GM23338 (cell line): ENCODE results near the gene PGM2. TPM values are rescaled to one million over a fixed set of nuclear protein-coding genes. Genes with fewer than 3 reads are reported as not detected.

Source experiments
- ATAC-seq: fragments of 200-7000 bp; cut with Tn5 transposase; 3 replicates; pipeline ENCODE4 v1.9.1; 2020
- DNase-seq: peaks from one replicate; pipeline ENCODE4 v3.0.0-alpha.2; 2015; ENCODE audit warnings: low spot score
- H2AFZ ChIP-seq: fragments of 200-600 bp; sonication (generic); 2 replicates; pipeline ENCODE4 v1.8.0; 2016; ENCODE audit warnings: antibody characterized with exemption, mild to moderate bottlenecking, moderate library complexity
- H3F3A ChIP-seq: fragments of 200-600 bp; sonication (generic); replicated peaks from 2 replicates; pipeline ENCODE4 v1.8.0; 2017; ENCODE audit warnings: antibody characterized with exemption, mixed run types, low read depth
- H3K27ac ChIP-seq: fragments of 200-600 bp; sonication (generic); 2 replicates; pipeline ENCODE4 v1.6.1; 2016; ENCODE audit warnings: low read depth
- H3K27me3 ChIP-seq: fragments of 200-600 bp; sonication (generic); 2 replicates; pipeline ENCODE4 v1.8.0; 2016; ENCODE audit warnings: mild to moderate bottlenecking, mixed run types, moderate library complexity; ENCODE audit not compliant: insufficient read depth
- H3K36me3 ChIP-seq: fragments of 200-600 bp; sonication (generic); 2 replicates; pipeline ENCODE4 v1.8.0; 2016; ENCODE audit warnings: mild to moderate bottlenecking; ENCODE audit not compliant: insufficient read depth
- H3K4me1 ChIP-seq: fragments of 200-600 bp; sonication (generic); 2 replicates; pipeline ENCODE4 v1.8.0; 2016; ENCODE audit warnings: mild to moderate bottlenecking, moderate library complexity; ENCODE audit not compliant: insufficient read depth
- H3K4me2 ChIP-seq: fragments of 200-600 bp; sonication (generic); 2 replicates; pipeline ENCODE4 v1.7.1; 2017; ENCODE audit warnings: mixed run types
- H3K4me3 ChIP-seq: fragments of 200-600 bp; sonication (generic); 2 replicates; pipeline ENCODE4 v1.6.1; 2016; ENCODE audit warnings: mixed run types
- H3K79me2 ChIP-seq: fragments of 200-600 bp; sonication (generic); replicated peaks from 2 replicates; pipeline ENCODE4 v1.8.0; 2017; ENCODE audit warnings: mild to moderate bottlenecking; ENCODE audit not compliant: insufficient read depth
- H3K9me2 ChIP-seq: fragments of 200-600 bp; sonication (generic); 2 replicates; pipeline ENCODE4 v1.8.0; 2017; ENCODE audit not compliant: insufficient read depth
- H4K20me1 ChIP-seq: fragments of 200-600 bp; sonication (generic); replicated peaks from 2 replicates; pipeline ENCODE4 v1.8.0; 2017; ENCODE audit warnings: mild to moderate bottlenecking; ENCODE audit not compliant: insufficient read depth
- H3K27ac Mint-ChIP-seq: 2 replicates; pipeline ENCODE4 v1.8.0; 2020; ENCODE audit warnings: inconsistent platforms, mild to moderate bottlenecking, moderate library complexity, mixed read lengths
- H3K27me3 Mint-ChIP-seq: 3 replicates; pipeline ENCODE4 v1.8.0; 2022; ENCODE audit warnings: low read depth, mild to moderate bottlenecking, moderate library complexity, mixed read lengths, inconsistent platforms; ENCODE audit not compliant: insufficient read depth, poor library complexity
- H3K36me3 Mint-ChIP-seq: 3 replicates; pipeline ENCODE4 v1.8.0; 2021; ENCODE audit warnings: low read depth, mild to moderate bottlenecking, inconsistent platforms, moderate library complexity, mixed read lengths
- H3K4me1 Mint-ChIP-seq: 3 replicates; pipeline ENCODE4 v1.8.0; 2020; ENCODE audit warnings: mild to moderate bottlenecking, inconsistent platforms, mixed read lengths
- H3K4me3 Mint-ChIP-seq: 3 replicates; pipeline ENCODE4 v1.8.0; 2021; ENCODE audit warnings: moderate library complexity, mild to moderate bottlenecking, inconsistent platforms, mixed read lengths
- H3K9me3 Mint-ChIP-seq: 3 replicates; pipeline ENCODE4 v1.8.0; 2020; ENCODE audit warnings: moderate library complexity, mild to moderate bottlenecking, inconsistent platforms, mixed read lengths
- CREB1 ChIP-seq: fragments of 250-450 bp; sonication (Bioruptor Pico); IDR thresholded peaks from 2 replicates; pipeline ENCODE4 v1.5.0; 2020; ENCODE audit warnings: low read depth, mild to moderate bottlenecking, moderate library complexity
- CTCF ChIP-seq, 2 experiments: fragments of 200-600 bp in 1 of 2; sonication (generic) in 1 of 2; conservative IDR thresholded peaks; 2 replicates each; pipeline versions ENCODE4 v1.5.1 to v1.6.1; 2016 to 2017; ENCODE audit warnings: antibody characterized with exemption in 2 of 2, low read depth in 2 of 2, mild to moderate bottlenecking in 2 of 2, moderate library complexity in 1 of 2
- ETS1 ChIP-seq: IDR thresholded peaks from 2 replicates; pipeline ENCODE4 v1.6.1; 2016; ENCODE audit warnings: antibody characterized with exemption
- EZH2 ChIP-seq: fragments of 200-600 bp; sonication (generic); IDR thresholded peaks from one replicate; pipeline ENCODE4 v1.8.0; 2017; ENCODE audit warnings: antibody characterized with exemption, mild to moderate bottlenecking, low read depth; ENCODE audit not compliant: unreplicated experiment
- EZH2phosphoT487 ChIP-seq: fragments of 200-600 bp; sonication (generic); IDR thresholded peaks from one replicate; pipeline ENCODE4 v1.8.1; 2018; ENCODE audit warnings: antibody characterized with exemption; ENCODE audit not compliant: unreplicated experiment
- JUNB ChIP-seq: IDR thresholded peaks from one replicate; pipeline ENCODE4 v1.6.1; 2016; ENCODE audit warnings: antibody characterized with exemption; ENCODE audit not compliant: unreplicated experiment
- NANOG ChIP-seq: IDR thresholded peaks from 2 replicates; pipeline ENCODE4 v1.6.1; 2016; ENCODE audit warnings: antibody characterized with exemption, borderline replicate concordance
- POLR2AphosphoS5 ChIP-seq: IDR thresholded peaks from 2 replicates; pipeline ENCODE4 v1.6.1; 2016; ENCODE audit warnings: antibody characterized with exemption, low read depth
- REST ChIP-seq: IDR thresholded peaks from one replicate; pipeline ENCODE4 v1.6.1; 2018; ENCODE audit warnings: antibody characterized with exemption; ENCODE audit not compliant: unreplicated experiment
- STAT1 ChIP-seq: IDR thresholded peaks from one replicate; pipeline ENCODE4 v1.6.1; 2016; ENCODE audit warnings: antibody characterized with exemption; ENCODE audit not compliant: unreplicated experiment
- ZNF114 ChIP-seq: fragments of 250-450 bp; sonication (Bioruptor Pico); IDR thresholded peaks from 2 replicates; pipeline ENCODE4 v1.5.0; 2020; ENCODE audit warnings: mild to moderate bottlenecking, moderate library complexity
- ZNF331 ChIP-seq: fragments of 250-450 bp; sonication (Bioruptor Pico); IDR thresholded peaks from 2 replicates; pipeline ENCODE4 v1.5.0; 2020; ENCODE audit warnings: low read depth, mild to moderate bottlenecking, moderate library complexity
- ZNF462 ChIP-seq: fragments of 250-450 bp; sonication (Bioruptor Pico); IDR thresholded peaks from 2 replicates; pipeline ENCODE4 v1.5.0; 2020; ENCODE audit warnings: mild to moderate bottlenecking, moderate library complexity
- polyA plus RNA-seq: library from polyadenylated mRNA; unstranded; fragments of >200 nt; fragmentation: Nextera tagmentation; extraction: Ambion mirVana; gene quantifications from 2 replicates; pipeline ENCODE4 v1.2.1, GENCODE V29; 2016
- total RNA-seq: library from RNA; depleted of rRNA; stranded (reverse); fragments of >200 nt; shearing (Covaris generic); gene quantifications from 2 replicates; pipeline ENCODE4 v1.2.3, GENCODE V29; 2014

Gene PGM2
- total and polyA plus RNA-seq, 2 experiments from 2014 or later = 11.4 to 30.8 TPM

- TF ChIP-seq EZH2 = no peak
- no peak for TF ChIP-seq CTCF (conservative IDR thresholded peaks at IDR 0.05; ENCODE audit: low read depth in 2 of 2)
- TF ChIP-seq ZNF331 = no peak
- TF ChIP-seq STAT1 = no peak
- TF ChIP-seq ETS1 = no peak
- TF ChIP-seq POLR2AphosphoS5 = no peak
- TF ChIP-seq ZNF114 (CRISPR knock-in tag) = no peak
- TF ChIP-seq CREB1 (CRISPR knock-in tag) = no peak
- no peak for TF ChIP-seq EZH2phosphoT487
- TF ChIP-seq NANOG = no peak
- TF ChIP-seq JUNB = no peak
- TF ChIP-seq REST = no peak
- no peak for TF ChIP-seq ZNF462 (CRISPR knock-in tag)
- DNase-seq (no peak), ATAC-seq (no peak)
- H2AFZ ChIP-seq = no peak overlapping the region
- no peak overlapping the region; the same call in 1 of the 2 replicates for H3K27ac ChIP-seq
- H3K27me3 ChIP-seq = no peaks in the 10 kb centered on the region
- H3K9me3 Mint-ChIP-seq = no peaks in the 10 kb centered on the region
- H3K4me3 ChIP-seq = no peak overlapping the region
- peaks cover 26% of the 10 kb centered on the region for H3K4me1 ChIP-seq
- no peaks in the 10 kb centered on the region for H3K9me2 ChIP-seq
- no peak overlapping the region for H3K4me3 Mint-ChIP-seq
- H3F3A ChIP-seq = no peaks in the 10 kb centered on the region
- H3K79me2 ChIP-seq = no peaks in the 10 kb centered on the region
- peaks cover 27% of the 10 kb centered on the region for H3K4me1 Mint-ChIP-seq
- no peak overlapping the region for H3K4me2 ChIP-seq
- H4K20me1 ChIP-seq = no peaks in the 10 kb centered on the region
- H3K27me3 Mint-ChIP-seq = no peaks in the 10 kb centered on the region
- H3K36me3 ChIP-seq = no peaks in the 10 kb centered on the region
- H3K36me3 Mint-ChIP-seq = peaks cover 2% of the 10 kb centered on the region; the same call in 1 of the 3 replicates
- no peak overlapping the region for H3K27ac Mint-ChIP-seq
Observed at GRCh38 chr4:37902738-37903693, 76.5 kb downstream of the PGM2 start.
